WTC11 (cell line): Measurements from ENCODE around the gene TPM4. TPM values are rescaled to one million over a fixed set of nuclear protein-coding genes. Genes with fewer than 3 reads are reported as not detected.

Experiments used
- ATAC-seq: fragments of 200-7000 bp; cut with Tn5 transposase; 2 replicates; pipeline ENCODE4 v1.10.0; 2021; ENCODE audit warnings: mild to moderate bottlenecking, moderate library complexity
- CTCF ChIA-PET: fragments of 300-600 bp; sonication (Branson Sonifier 250); formaldehyde crosslinking; loops from one replicate; lab custom pipeline; 2021; ENCODE audit warnings: antibody characterized with exemption; lab: Charles Lee
- POLR2A ChIA-PET: fragments of 350-600 bp; sonication (Branson Sonifier 250); formaldehyde crosslinking; loops from one replicate; lab custom pipeline; 2021; ENCODE audit warnings: antibody characterized with exemption; lab: Charles Lee
- DNase-seq: peaks from one replicate; pipeline ENCODE4 v3.0.0; 2021; ENCODE audit warnings: low spot score
- H3K27ac Mint-ChIP-seq: 2 replicates; pipeline ENCODE4 v1.8.0; 2021; ENCODE audit warnings: mixed read lengths
- H3K27me3 Mint-ChIP-seq: 2 replicates; pipeline ENCODE4 v1.8.0; 2021; ENCODE audit warnings: low read depth, mild to moderate bottlenecking, moderate library complexity, mixed read lengths
- H3K36me3 Mint-ChIP-seq: 2 replicates; pipeline ENCODE4 v1.8.0; 2021; ENCODE audit warnings: mixed read lengths
- H3K4me1 Mint-ChIP-seq: 2 replicates; pipeline ENCODE4 v1.8.0; 2022; ENCODE audit warnings: mixed read lengths
- H3K4me3 Mint-ChIP-seq: 2 replicates; pipeline ENCODE4 v1.8.0; 2021; ENCODE audit warnings: mild to moderate bottlenecking, moderate library complexity, mixed read lengths
- H3K9me3 Mint-ChIP-seq: 2 replicates; pipeline ENCODE4 v1.8.0; 2021; ENCODE audit warnings: mixed read lengths
- CBFB ChIP-seq: sonication (generic); formaldehyde crosslinking; IDR thresholded peaks from 2 replicates; pipeline ENCODE4 v1.8.1; 2022; ENCODE audit warnings: mild to moderate bottlenecking, low read depth, missing genetic modification reagents
- CREB1 ChIP-seq: sonication (generic); formaldehyde crosslinking; IDR thresholded peaks from 2 replicates; pipeline ENCODE4 v1.8.0; 2023; ENCODE audit warnings: mild to moderate bottlenecking, missing genetic modification reagents
- ESRRA ChIP-seq: sonication (generic); formaldehyde crosslinking; IDR thresholded peaks from 2 replicates; pipeline ENCODE4 v1.8.1; 2022; ENCODE audit warnings: mild to moderate bottlenecking, missing genetic modification reagents, borderline replicate concordance
- FOXJ3 ChIP-seq: sonication (generic); formaldehyde crosslinking; IDR thresholded peaks from 2 replicates; pipeline ENCODE4 v1.9.0; 2021; ENCODE audit warnings: missing genetic modification reagents, mild to moderate bottlenecking, borderline replicate concordance
- JAZF1 ChIP-seq: fragments of 250-450 bp; sonication (Bioruptor Pico); IDR thresholded peaks from 2 replicates; pipeline ENCODE4 v1.9.0; 2021; ENCODE audit warnings: moderate library complexity, mild to moderate bottlenecking, inconsistent platforms
- KAT7 ChIP-seq: sonication (generic); formaldehyde crosslinking; IDR thresholded peaks from 2 replicates; pipeline ENCODE4 v1.8.1; 2023; ENCODE audit warnings: missing genetic modification reagents, mild to moderate bottlenecking, borderline replicate concordance
- NFATC4 ChIP-seq: fragments of 250-450 bp; sonication (Bioruptor Pico); IDR thresholded peaks from 2 replicates; pipeline ENCODE4 v1.9.0; 2021; ENCODE audit warnings: mild to moderate bottlenecking
- NFYB ChIP-seq: sonication (generic); formaldehyde crosslinking; conservative IDR thresholded peaks from 2 replicates; pipeline ENCODE4 v1.8.0; 2022; ENCODE audit warnings: low read depth, missing genetic modification reagents
- NR1H2 ChIP-seq: sonication (generic); formaldehyde crosslinking; IDR thresholded peaks from 2 replicates; pipeline ENCODE4 v1.9.0; 2021; ENCODE audit warnings: mild to moderate bottlenecking, moderate library complexity, missing genetic modification reagents
- TEAD1 ChIP-seq: sonication (generic); formaldehyde crosslinking; IDR thresholded peaks from 2 replicates; pipeline ENCODE4 v1.8.0; 2022; ENCODE audit warnings: mild to moderate bottlenecking, missing genetic modification reagents
- TP53 ChIP-seq: sonication (generic); formaldehyde crosslinking; IDR thresholded peaks from 2 replicates; pipeline ENCODE4 v1.8.1; 2023; ENCODE audit warnings: mild to moderate bottlenecking, missing genetic modification reagents
- total RNA-seq: library from RNA; stranded (reverse); gene quantifications from 3 replicates; pipeline ENCODE4 v1.2.3, GENCODE V29; 2021
- TF ChIP-seq, protein P1 (sequence below): fragments of 250-450 bp; sonication (Bioruptor Pico); IDR thresholded peaks from 2 replicates; pipeline ENCODE4 v1.9.0; 2021; ENCODE audit warnings: mild to moderate bottlenecking, borderline replicate concordance
- TF ChIP-seq, protein P2 (sequence below): sonication (generic); formaldehyde crosslinking; IDR thresholded peaks from 2 replicates; pipeline ENCODE4 v1.8.0; 2022; ENCODE audit warnings: missing genetic modification reagents
- TF ChIP-seq, protein P3 (sequence below): sonication (generic); formaldehyde crosslinking; IDR thresholded peaks from 2 replicates; pipeline ENCODE4 v1.8.1; 2022; ENCODE audit warnings: mild to moderate bottlenecking, missing genetic modification reagents, moderate library complexity, borderline replicate concordance
- TF ChIP-seq, protein P4 (sequence below): sonication (generic); formaldehyde crosslinking; IDR thresholded peaks from 2 replicates; pipeline ENCODE4 v1.8.1; 2022; ENCODE audit warnings: missing genetic modification reagents, borderline replicate concordance
- TF ChIP-seq, protein P5 (sequence below): fragments of 200-600 bp; IDR thresholded peaks from 2 replicates; pipeline ENCODE4 v1.8.0; 2022; ENCODE audit warnings: antibody characterized with exemption
- TF ChIP-seq, protein P6 (sequence below): sonication (generic); formaldehyde crosslinking; IDR thresholded peaks from 2 replicates; pipeline ENCODE4 v1.8.0; 2022; ENCODE audit warnings: mild to moderate bottlenecking, missing genetic modification reagents
- TF ChIP-seq, protein P7 (sequence below): sonication (generic); formaldehyde crosslinking; IDR thresholded peaks from 2 replicates; pipeline ENCODE4 v1.8.1; 2022; ENCODE audit warnings: low read depth, mild to moderate bottlenecking, moderate library complexity, missing genetic modification reagents, borderline replicate concordance
- TF ChIP-seq, protein P8 (sequence below): sonication (generic); formaldehyde crosslinking; IDR thresholded peaks from 2 replicates; pipeline ENCODE4 v1.8.0; 2023; ENCODE audit warnings: missing genetic modification reagents

TPM4 gene
- total RNA-seq, 1 experiment from 2014 or later = 302 TPM

DNA sequence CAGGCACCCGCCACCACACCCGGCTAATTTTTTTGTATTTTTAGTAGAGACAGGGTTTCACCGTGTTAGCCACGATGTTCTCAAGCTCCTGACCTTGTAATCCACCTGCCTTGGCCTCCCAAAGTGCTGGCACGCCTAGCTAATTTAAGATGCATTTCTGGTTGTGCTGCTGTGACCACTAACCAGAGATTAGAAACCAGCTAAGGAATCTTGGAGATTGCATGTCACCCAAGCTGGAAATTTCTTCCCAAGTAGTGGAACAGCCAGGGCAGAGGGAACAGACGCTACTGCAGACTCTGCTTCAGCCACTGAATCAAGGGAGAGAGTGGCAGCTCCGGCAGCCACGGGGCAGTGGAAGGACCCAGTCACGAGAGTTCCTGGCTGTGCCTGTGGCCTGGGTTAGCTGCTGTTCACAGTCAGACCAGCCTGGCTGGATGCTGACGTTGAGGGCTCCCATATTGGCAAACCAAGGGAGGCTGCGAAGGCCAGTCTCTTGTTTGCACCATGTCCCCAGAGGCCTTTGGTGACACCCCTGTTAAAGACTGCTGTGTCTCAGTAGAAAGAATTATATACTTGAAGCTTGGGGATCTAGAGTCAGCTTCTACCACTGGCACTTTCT, 7.9 kb downstream of the TPM4 start (continued):
- TF ChIP-seq, protein P1, sequence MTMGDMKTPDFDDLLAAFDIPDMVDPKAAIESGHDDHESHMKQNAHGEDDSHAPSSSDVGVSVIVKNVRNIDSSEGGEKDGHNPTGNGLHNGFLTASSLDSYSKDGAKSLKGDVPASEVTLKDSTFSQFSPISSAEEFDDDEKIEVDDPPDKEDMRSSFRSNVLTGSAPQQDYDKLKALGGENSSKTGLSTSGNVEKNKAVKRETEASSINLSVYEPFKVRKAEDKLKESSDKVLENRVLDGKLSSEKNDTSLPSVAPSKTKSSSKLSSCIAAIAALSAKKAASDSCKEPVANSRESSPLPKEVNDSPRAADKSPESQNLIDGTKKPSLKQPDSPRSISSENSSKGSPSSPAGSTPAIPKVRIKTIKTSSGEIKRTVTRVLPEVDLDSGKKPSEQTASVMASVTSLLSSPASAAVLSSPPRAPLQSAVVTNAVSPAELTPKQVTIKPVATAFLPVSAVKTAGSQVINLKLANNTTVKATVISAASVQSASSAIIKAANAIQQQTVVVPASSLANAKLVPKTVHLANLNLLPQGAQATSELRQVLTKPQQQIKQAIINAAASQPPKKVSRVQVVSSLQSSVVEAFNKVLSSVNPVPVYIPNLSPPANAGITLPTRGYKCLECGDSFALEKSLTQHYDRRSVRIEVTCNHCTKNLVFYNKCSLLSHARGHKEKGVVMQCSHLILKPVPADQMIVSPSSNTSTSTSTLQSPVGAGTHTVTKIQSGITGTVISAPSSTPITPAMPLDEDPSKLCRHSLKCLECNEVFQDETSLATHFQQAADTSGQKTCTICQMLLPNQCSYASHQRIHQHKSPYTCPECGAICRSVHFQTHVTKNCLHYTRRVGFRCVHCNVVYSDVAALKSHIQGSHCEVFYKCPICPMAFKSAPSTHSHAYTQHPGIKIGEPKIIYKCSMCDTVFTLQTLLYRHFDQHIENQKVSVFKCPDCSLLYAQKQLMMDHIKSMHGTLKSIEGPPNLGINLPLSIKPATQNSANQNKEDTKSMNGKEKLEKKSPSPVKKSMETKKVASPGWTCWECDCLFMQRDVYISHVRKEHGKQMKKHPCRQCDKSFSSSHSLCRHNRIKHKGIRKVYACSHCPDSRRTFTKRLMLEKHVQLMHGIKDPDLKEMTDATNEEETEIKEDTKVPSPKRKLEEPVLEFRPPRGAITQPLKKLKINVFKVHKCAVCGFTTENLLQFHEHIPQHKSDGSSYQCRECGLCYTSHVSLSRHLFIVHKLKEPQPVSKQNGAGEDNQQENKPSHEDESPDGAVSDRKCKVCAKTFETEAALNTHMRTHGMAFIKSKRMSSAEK (CRISPR knock-in tag) = no peak
- TF ChIP-seq ESRRA (CRISPR knock-in tag) (no peak), JAZF1 (CRISPR knock-in tag) (no peak), TP53 (CRISPR knock-in tag) (no peak), CREB1 (CRISPR knock-in tag) (no peak), KAT7 (no peak), FOXJ3 (CRISPR knock-in tag) (no peak)
- TF ChIP-seq, protein P2, sequence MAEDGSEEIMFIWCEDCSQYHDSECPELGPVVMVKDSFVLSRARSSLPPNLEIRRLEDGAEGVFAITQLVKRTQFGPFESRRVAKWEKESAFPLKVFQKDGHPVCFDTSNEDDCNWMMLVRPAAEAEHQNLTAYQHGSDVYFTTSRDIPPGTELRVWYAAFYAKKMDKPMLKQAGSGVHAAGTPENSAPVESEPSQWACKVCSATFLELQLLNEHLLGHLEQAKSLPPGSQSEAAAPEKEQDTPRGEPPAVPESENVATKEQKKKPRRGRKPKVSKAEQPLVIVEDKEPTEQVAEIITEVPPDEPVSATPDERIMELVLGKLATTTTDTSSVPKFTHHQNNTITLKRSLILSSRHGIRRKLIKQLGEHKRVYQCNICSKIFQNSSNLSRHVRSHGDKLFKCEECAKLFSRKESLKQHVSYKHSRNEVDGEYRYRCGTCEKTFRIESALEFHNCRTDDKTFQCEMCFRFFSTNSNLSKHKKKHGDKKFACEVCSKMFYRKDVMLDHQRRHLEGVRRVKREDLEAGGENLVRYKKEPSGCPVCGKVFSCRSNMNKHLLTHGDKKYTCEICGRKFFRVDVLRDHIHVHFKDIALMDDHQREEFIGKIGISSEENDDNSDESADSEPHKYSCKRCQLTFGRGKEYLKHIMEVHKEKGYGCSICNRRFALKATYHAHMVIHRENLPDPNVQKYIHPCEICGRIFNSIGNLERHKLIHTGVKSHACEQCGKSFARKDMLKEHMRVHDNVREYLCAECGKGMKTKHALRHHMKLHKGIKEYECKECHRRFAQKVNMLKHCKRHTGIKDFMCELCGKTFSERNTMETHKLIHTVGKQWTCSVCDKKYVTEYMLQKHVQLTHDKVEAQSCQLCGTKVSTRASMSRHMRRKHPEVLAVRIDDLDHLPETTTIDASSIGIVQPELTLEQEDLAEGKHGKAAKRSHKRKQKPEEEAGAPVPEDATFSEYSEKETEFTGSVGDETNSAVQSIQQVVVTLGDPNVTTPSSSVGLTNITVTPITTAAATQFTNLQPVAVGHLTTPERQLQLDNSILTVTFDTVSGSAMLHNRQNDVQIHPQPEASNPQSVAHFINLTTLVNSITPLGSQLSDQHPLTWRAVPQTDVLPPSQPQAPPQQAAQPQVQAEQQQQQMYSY (CRISPR knock-in tag) = no peak
- TF ChIP-seq, protein P3, sequence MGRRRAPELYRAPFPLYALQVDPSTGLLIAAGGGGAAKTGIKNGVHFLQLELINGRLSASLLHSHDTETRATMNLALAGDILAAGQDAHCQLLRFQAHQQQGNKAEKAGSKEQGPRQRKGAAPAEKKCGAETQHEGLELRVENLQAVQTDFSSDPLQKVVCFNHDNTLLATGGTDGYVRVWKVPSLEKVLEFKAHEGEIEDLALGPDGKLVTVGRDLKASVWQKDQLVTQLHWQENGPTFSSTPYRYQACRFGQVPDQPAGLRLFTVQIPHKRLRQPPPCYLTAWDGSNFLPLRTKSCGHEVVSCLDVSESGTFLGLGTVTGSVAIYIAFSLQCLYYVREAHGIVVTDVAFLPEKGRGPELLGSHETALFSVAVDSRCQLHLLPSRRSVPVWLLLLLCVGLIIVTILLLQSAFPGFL = no peak
- TF ChIP-seq, protein P4, sequence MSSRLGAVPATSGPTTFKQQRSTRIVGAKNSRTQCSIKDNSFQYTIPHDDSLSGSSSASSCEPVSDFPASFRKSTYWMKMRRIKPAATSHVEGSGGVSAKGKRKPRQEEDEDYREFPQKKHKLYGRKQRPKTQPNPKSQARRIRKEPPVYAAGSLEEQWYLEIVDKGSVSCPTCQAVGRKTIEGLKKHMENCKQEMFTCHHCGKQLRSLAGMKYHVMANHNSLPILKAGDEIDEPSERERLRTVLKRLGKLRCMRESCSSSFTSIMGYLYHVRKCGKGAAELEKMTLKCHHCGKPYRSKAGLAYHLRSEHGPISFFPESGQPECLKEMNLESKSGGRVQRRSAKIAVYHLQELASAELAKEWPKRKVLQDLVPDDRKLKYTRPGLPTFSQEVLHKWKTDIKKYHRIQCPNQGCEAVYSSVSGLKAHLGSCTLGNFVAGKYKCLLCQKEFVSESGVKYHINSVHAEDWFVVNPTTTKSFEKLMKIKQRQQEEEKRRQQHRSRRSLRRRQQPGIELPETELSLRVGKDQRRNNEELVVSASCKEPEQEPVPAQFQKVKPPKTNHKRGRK (CRISPR knock-in tag) = no peak
- TF ChIP-seq, protein P5, sequence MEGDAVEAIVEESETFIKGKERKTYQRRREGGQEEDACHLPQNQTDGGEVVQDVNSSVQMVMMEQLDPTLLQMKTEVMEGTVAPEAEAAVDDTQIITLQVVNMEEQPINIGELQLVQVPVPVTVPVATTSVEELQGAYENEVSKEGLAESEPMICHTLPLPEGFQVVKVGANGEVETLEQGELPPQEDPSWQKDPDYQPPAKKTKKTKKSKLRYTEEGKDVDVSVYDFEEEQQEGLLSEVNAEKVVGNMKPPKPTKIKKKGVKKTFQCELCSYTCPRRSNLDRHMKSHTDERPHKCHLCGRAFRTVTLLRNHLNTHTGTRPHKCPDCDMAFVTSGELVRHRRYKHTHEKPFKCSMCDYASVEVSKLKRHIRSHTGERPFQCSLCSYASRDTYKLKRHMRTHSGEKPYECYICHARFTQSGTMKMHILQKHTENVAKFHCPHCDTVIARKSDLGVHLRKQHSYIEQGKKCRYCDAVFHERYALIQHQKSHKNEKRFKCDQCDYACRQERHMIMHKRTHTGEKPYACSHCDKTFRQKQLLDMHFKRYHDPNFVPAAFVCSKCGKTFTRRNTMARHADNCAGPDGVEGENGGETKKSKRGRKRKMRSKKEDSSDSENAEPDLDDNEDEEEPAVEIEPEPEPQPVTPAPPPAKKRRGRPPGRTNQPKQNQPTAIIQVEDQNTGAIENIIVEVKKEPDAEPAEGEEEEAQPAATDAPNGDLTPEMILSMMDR = no peak

DNA sequence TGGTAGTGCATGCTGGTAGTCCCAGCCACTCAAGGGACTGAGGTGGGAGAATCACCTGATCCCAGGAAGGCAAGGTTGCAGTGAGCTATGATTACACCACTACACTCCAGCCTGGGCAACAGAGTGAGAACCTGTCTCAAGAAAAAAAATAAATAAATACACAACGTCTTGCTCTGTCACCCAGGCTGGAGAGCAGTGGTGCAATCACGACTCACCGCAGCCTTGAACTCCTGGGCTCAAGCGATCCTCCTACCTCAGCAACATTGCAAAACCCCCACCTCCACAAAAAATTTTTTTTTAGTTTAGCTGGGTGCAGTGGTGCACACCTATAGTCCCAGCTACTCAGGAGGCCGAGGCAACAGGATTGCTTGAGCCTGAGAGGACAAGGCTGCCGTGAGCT, 8.8 kb downstream of the TPM4 start:
- no peak overlapping the region for H3K27ac Mint-ChIP-seq
- ATAC-seq = no peak
- no peak overlapping the region for H3K4me3 Mint-ChIP-seq
- H3K9me3 Mint-ChIP-seq = no peaks in the 10 kb centered on the region
- H3K36me3 Mint-ChIP-seq = peaks cover 85% of the 10 kb centered on the region
- no peak for DNase-seq
- POLR2A ChIA-PET = interaction anchor here (0.8 to 1.1 kb wide), 3 partner anchors 9 to 11 kb away, joined by 3 read pairs; partner anchors contain the start of gene TPM4
- no peaks in the 10 kb centered on the region for H3K27me3 Mint-ChIP-seq
- peaks cover 8% of the 10 kb centered on the region for H3K4me1 Mint-ChIP-seq
- CTCF ChIA-PET = interaction anchor here (1.0 to 2.3 kb wide), 3 partner anchors 23 to 44 kb away, joined by 3 to 9 read pairs (median 3); no protein-coding TSS in a partner anchor
- TF ChIP-seq, protein P6, sequence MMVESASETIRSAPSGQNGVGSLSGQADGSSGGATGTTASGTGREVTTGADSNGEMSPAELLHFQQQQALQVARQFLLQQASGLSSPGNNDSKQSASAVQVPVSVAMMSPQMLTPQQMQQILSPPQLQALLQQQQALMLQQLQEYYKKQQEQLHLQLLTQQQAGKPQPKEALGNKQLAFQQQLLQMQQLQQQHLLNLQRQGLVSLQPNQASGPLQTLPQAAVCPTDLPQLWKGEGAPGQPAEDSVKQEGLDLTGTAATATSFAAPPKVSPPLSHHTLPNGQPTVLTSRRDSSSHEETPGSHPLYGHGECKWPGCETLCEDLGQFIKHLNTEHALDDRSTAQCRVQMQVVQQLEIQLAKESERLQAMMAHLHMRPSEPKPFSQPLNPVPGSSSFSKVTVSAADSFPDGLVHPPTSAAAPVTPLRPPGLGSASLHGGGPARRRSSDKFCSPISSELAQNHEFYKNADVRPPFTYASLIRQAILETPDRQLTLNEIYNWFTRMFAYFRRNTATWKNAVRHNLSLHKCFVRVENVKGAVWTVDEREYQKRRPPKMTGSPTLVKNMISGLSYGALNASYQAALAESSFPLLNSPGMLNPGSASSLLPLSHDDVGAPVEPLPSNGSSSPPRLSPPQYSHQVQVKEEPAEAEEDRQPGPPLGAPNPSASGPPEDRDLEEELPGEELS (CRISPR knock-in tag) = no peak
- TF ChIP-seq, protein P7, sequence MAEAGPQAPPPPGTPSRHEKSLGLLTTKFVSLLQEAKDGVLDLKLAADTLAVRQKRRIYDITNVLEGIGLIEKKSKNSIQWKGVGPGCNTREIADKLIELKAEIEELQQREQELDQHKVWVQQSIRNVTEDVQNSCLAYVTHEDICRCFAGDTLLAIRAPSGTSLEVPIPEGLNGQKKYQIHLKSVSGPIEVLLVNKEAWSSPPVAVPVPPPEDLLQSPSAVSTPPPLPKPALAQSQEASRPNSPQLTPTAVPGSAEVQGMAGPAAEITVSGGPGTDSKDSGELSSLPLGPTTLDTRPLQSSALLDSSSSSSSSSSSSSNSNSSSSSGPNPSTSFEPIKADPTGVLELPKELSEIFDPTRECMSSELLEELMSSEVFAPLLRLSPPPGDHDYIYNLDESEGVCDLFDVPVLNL = no peak
- TF ChIP-seq ESRRA (CRISPR knock-in tag) (no peak), CBFB (CRISPR knock-in tag) (no peak), NFATC4 (CRISPR knock-in tag) (no peak), NFYB (no peak), TEAD1 (no peak), TP53 (CRISPR knock-in tag) (no peak), NR1H2 (CRISPR knock-in tag) (no peak)
- TF ChIP-seq, protein P8, sequence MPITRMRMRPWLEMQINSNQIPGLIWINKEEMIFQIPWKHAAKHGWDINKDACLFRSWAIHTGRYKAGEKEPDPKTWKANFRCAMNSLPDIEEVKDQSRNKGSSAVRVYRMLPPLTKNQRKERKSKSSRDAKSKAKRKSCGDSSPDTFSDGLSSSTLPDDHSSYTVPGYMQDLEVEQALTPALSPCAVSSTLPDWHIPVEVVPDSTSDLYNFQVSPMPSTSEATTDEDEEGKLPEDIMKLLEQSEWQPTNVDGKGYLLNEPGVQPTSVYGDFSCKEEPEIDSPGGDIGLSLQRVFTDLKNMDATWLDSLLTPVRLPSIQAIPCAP = no peak
